Measurements from ENCODE around the gene DEPDC5.
"Not testable (repeated sequence)": the region's sequence is repeated elsewhere in the genome, so short reads cannot be mapped to it uniquely, and the experiment has no call there.

DEPDC5 gene

GRCh38 chr22:31754813-31755212, 994 bp downstream of the DEPDC5 start:
- in situ Hi-C loops (cut with MboI; ENCODE audit: low sequenced_read_pairs, unreplicated experiment), result no loop called here
- DNase-seq (ENCODE audit: low spot score), result no peak
- TF ChIP-seq, protein P1, sequence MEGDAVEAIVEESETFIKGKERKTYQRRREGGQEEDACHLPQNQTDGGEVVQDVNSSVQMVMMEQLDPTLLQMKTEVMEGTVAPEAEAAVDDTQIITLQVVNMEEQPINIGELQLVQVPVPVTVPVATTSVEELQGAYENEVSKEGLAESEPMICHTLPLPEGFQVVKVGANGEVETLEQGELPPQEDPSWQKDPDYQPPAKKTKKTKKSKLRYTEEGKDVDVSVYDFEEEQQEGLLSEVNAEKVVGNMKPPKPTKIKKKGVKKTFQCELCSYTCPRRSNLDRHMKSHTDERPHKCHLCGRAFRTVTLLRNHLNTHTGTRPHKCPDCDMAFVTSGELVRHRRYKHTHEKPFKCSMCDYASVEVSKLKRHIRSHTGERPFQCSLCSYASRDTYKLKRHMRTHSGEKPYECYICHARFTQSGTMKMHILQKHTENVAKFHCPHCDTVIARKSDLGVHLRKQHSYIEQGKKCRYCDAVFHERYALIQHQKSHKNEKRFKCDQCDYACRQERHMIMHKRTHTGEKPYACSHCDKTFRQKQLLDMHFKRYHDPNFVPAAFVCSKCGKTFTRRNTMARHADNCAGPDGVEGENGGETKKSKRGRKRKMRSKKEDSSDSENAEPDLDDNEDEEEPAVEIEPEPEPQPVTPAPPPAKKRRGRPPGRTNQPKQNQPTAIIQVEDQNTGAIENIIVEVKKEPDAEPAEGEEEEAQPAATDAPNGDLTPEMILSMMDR (IDR thresholded peaks at IDR 0.05; ENCODE audit: borderline replicate concordance, control extremely low read depth, extremely low read depth, insufficient read depth, missing control alignments), result no peak

DNA sequence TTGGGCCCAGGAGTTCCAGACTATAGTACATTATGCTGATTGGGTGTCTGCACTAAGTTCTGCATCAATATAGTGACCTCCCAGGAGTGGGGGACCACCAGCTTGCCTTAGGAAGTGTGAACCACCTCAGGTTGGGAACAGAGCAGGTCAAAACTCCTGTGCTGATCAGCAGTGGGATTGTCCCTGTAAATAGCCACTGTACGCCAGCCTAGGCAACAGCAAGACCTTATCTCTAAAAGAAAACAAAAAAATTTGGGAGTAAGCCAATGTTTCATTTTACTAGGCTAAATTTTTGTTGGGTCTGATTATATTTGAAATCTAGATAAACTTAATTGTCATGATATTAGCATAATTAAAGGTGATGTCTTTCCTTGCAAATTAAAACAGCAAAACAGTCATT, 3.4 kb downstream of the DEPDC5 start:
- in situ Hi-C loops (cut with MboI; ENCODE audit: low sequenced_read_pairs, unreplicated experiment), result no loop called here
- TF ChIP-seq, protein P1 (IDR thresholded peaks at IDR 0.05; ENCODE audit: borderline replicate concordance, control extremely low read depth, extremely low read depth, insufficient read depth, missing control alignments), result no peak
- DNase-seq (ENCODE audit: low spot score), result no peak

- DNase-seq (ENCODE audit: low spot score); in situ Hi-C loops (cut with MboI; ENCODE audit: low sequenced_read_pairs, unreplicated experiment): not testable (repeated sequence)
These were observed 5.0 kb downstream of the DEPDC5 start for GRCh38 chr22:31758860-31759259.

DNA sequence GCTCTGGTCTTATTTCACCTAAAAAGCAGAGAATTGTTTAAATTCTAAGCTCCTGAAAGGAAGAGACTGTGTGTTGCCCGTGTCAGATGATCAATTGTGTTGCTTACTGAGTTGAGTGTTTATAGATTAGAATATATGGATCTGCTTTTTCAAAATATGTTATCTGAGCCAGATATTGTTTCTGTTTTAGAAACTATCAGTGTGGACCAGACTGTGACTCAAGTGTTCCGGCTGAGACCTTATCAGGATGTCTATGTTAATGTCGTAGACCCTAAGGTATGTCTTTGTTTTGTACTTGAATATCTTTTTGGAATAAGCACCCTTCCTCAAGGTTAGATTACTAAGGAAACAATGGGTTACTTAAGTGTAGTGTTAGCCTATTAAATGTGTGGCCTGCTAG, 11.0 kb downstream of the DEPDC5 start:
- no peak for DNase-seq (ENCODE audit: low spot score)
- in situ Hi-C loops (cut with MboI; ENCODE audit: low sequenced_read_pairs, unreplicated experiment), result no loop called here
- TF ChIP-seq, protein P1 (IDR thresholded peaks at IDR 0.05; ENCODE audit: borderline replicate concordance, control extremely low read depth, extremely low read depth, insufficient read depth, missing control alignments), result no peak

GRCh38 chr22:31768422-31769059, 14.7 kb downstream of the DEPDC5 start:
- DNase-seq (ENCODE audit: low spot score), result no peak
- TF ChIP-seq, protein P1 (IDR thresholded peaks at IDR 0.05; ENCODE audit: borderline replicate concordance, control extremely low read depth, extremely low read depth, insufficient read depth, missing control alignments), result no peak
- in situ Hi-C loops (cut with MboI; ENCODE audit: low sequenced_read_pairs, unreplicated experiment), result no loop called here

- TF ChIP-seq, protein P1 (IDR thresholded peaks at IDR 0.05; ENCODE audit: borderline replicate concordance, control extremely low read depth, extremely low read depth, insufficient read depth, missing control alignments), result no peak
- no peak for DNase-seq (ENCODE audit: low spot score)
- in situ Hi-C loops (cut with MboI; ENCODE audit: low sequenced_read_pairs, unreplicated experiment), result no loop called here
These were observed 19.6 kb downstream of the DEPDC5 start for GRCh38 chr22:31773416-31773815.

- TF ChIP-seq, protein P1 (IDR thresholded peaks at IDR 0.05; ENCODE audit: borderline replicate concordance, control extremely low read depth, extremely low read depth, insufficient read depth, missing control alignments), result no peak
- no peak for DNase-seq (ENCODE audit: low spot score)
- in situ Hi-C loops (cut with MboI; ENCODE audit: low sequenced_read_pairs, unreplicated experiment), result no loop called here
These were observed 22.4 kb downstream of the DEPDC5 start for GRCh38 chr22:31776231-31776630.

All from GM13976 (cell line).